GM18508 (cell line): ENCODE data around the gene IL7R.
"Not testable (repeated sequence)": the region's sequence is repeated elsewhere in the genome, so short reads cannot be mapped to it uniquely, and the experiment has no call there.

ENCODE experiments used
- ATAC-seq: cut with Tn5 transposase; IDR thresholded peaks from one replicate; pipeline ENCODE4 v1.9.1; 2021; ENCODE audit warnings: moderate number of reproducible peaks; ENCODE audit not compliant: insufficient read depth, unreplicated experiment

Gene IL7R

DNA sequence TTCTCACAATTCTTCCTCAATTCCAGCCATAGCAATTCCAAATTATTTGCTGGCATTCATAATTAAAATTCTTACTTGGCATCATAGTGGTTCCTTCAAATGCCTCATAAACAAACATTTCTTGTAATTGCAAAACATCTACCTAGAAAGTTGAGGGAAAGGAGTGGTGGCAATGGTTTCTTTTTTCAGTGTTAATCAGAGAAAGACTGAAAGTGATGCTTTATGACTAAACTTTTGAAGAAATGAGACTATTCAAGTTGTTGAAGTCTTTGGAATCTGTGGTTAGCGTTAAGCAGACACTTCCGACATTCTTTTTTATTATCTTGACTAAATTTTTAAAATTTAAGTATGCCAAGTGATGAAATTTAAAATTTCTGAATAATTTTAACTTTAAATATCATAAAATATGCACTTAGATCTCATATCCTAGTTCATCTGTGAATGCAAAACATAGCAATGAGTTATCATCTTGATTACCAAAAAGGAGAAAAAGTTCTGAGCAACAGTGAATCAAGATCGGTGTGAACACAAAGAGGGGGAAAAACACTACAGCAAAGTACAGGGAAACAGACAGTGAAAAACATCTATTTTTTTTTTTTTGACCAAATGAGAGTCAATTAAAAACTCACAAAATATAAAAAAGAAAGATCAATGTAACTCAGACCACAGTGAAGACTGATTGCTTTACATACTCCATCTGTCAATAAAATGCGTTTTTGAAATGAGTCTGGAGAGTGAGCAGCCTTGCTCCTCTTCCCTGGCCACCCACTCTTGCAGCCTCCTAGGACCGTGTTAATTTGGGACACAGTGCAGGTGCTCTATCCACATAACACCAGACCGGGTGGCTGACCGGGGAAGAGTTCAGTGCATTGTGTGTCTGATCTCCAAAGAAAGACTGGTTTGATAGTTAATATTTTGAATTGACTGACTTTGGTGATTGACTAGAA, 20.6 kb upstream of the IL7R start:
- no peak for ATAC-seq

DNA sequence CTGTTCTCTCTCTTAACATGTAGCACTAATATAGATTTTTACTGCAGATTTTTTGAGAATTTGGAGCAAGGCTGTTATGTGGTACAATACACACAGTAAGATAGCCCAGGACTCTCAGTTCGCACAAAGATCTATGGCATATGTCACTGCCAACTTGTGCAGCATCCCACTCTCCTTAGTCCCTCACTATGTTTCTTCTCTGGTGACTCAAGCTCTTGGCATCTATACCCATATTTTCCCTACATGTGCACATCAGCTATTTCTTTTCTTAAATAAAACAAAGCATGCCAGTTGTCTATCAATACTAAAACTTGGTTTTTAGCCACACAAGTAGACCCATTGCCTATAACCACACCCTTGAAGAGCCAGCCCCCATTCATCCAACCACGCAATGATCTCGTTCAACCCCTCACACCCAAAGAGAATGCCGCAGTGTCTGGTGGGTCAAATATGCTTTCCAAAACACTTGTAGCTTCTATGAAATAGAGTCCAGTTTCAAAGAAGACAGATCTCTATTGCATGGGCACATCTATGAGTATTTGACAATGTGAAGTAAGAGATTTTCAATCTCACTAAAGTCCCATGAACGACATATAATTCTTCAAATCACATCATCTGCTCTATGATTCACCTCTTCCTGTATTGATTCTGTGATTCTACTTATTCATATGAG, 18.2 kb upstream of the IL7R start:
- ATAC-seq: no peak

DNA sequence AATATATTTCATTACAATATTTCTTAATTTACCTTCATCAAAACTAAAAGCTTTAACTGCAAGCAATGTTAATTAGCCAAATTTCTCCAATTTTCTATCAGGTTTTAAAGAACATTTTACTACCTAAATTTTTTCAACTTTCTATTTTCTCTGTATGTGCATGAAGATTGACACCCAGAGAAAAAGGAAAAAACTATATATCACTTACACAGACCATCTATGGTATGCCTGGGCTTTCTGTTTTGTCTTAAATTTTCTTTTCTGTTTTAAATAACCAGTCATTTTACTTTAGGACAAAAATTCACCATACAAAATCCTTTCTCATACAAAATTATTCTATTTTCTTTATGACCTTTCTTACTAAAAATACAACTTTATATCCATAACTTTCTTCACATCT, 13.8 kb upstream of the IL7R start:
- no peak for ATAC-seq

DNA sequence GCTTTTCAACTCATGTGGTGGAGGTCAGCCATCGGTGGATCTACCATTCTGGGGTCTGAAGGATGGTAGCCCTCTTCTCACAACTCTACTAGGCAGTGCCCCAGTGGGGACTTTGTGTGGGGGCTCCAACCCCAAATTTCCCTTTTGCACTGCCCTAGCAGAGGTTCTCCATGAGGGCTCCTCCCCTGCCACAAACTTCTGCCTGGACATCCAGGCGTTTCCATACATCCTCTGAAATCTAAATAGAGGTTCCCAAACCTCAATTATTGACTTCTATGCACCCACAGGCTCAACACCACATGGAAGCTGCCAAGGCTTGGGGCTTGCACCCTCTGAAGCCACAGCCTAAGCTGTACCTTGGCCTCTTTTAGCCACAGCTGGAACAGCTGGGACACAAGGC, 11.2 kb upstream of the IL7R start:
- ATAC-seq: not testable (repeated sequence)

DNA sequence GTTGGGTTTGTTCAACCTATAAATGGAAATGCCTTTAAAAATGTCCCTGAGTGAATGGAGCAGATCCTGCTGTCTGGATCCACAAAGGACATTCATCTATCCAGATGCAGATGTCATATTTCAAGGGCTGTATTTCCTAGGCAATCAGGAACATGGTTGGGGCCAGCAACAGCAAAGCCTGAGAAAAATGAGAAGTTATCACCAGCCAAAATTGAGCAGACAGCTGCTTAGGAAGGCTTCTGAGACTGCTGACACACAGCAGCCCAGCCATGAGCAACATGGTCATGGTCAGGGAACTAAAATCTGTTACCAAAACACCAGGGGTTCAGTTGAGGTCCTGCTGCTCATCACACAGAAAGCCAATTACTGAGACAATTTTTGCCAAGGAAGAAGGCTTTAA, 9.2 kb upstream of the IL7R start:
- ATAC-seq: no peak

DNA sequence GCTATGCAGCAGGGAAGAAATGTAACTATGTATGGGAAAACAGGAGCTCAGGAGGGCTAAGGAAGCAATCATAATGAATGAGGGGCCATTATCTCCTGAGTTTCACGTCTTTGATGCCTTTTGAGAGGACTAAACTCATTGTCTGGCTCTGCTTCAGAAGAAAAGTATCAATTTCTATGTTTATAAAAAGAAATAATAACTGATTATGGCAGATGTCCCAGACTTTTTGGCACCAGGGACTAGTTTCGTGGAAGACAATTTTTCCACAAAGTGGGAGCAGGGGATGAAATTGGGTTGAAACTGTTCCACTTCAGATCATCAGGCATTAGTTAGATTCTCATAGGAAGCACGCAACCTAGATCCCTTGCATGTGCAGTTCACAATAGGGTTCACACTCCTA, 8.7 kb upstream of the IL7R start:
- ATAC-seq: no peak

GRCh38 chr5:35849860-35850259, 6.8 kb upstream of the IL7R start:
- ATAC-seq: no peak

DNA sequence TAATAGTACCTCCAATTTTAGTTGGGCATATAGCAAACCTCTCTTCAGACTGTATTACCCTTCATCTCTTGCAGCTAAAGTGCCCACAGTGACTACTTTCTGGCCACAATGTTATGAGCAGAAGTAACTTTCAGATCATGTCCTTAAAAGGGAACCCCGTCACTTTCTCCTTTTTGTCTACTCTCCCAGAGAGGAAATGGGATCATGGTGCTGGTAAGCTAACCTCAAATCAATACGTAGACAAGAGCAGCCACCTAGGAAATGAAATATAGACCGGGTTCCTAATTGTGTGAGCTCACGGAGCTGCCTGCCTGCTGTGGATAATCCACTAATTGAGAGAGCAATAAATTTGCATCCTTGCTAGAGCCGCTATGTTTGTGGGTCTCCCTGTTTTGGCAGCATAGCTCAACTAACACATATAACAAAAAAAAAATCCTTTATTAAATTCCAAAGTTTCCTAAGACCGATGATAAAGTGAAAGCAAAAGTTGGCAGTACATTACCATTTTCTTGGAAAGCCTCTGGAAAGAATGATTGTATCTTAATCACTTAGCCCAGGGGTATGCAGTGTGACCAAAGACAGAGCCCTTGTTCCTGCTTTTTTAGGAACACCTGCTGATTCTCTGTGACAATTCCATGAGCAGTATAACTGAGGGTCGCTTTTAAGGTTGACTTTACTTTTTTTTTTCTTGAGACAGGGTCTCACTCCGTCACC, 5.6 kb upstream of the IL7R start:
- no peak for ATAC-seq

GRCh38 chr5:35852084-35852734, 4.5 kb upstream of the IL7R start:
- ATAC-seq: no peak

- no peak for ATAC-seq
These were observed 3.9 kb upstream of the IL7R start for GRCh38 chr5:35852773-35853172.

DNA sequence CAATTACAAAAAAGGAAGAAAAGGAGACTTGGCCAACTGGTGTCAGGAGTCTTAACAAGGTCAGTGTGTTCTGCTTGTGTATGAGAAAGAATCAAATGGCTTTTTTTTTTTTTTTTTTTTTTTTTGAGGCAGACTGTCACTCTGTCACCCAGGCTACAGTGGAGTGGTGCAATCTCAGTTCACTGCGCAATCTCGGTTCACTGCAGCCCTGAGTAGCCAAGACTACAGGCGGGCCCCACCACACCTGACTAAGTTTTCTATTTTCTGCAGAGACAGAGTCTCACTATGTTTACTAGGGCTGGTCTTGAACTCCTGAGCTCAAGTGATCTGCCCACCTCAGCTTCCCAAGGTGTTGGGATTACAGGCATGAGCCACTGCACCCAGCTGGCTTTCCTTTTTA, 3.1 kb upstream of the IL7R start:
- no peak for ATAC-seq

DNA sequence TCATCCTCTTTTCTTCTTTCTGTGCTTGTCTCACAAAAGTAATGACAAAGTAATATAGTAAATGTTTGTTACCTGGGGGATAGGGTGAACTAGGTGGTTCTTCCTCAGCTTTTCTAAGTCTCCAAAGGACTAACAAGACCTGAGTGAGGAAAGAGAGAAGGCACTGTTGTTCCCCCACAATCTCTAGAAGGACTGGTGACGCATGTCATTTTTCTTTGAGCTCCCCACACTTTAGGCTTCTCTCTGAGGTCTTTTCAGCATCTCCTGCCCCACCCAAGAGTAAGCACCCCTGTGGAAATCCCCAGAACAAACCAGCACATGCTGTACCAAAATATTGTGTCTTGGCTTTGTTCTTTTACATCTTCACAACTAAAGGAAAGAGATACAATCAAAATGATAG, 2.4 kb upstream of the IL7R start:
- no peak for ATAC-seq

DNA sequence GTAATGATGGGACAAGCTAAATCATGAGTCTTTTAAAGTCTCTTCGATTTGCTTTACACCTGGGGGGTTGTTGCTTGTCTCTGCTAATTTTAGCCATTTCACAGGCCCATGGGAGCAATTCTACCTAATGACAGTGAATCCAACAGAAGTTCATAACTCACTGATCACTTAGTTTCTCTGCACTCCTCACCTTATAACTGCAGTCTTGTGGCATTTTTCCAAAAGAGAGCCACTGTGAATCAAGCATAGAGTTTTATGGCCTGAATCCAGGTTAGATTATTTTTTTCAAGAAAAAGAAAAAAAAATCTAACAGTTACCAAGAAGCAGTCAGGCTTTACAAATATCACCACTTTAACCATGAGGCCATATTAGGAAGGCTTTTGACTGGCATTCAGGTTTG, 1.5 kb upstream of the IL7R start:
- ATAC-seq: no peak

DNA sequence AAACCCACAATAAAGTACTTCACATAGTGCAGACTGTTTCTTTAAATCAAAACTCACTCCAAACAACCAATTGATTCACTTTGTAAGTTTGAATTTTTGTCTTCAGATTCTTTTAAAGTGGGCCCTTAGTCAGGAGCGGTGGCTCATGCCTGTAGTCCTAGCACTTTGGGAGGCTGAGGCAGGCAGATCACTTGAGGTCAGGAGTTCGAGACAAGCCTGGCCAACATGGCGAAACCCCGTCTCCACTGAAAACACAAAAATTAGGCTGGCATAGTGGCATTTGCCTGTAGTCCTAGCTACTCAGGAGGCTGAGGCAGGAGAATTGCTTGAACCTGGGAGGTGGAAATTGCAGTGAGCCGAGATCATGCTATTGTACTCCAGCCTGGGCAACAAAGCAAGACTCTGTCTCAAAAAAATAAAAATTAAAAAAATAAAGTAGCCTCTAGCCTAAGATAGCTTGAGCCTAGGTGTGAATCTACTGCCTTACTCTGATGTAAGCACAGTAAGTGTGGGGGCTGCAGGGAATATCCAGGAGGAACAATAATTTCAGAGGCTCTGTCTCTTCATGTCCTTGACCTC, 416 bp upstream of the IL7R start:
- not testable (repeated sequence) for ATAC-seq

- ATAC-seq: no peak
These were observed 1.0 kb downstream of the IL7R start for GRCh38 chr5:35857606-35858205.

DNA sequence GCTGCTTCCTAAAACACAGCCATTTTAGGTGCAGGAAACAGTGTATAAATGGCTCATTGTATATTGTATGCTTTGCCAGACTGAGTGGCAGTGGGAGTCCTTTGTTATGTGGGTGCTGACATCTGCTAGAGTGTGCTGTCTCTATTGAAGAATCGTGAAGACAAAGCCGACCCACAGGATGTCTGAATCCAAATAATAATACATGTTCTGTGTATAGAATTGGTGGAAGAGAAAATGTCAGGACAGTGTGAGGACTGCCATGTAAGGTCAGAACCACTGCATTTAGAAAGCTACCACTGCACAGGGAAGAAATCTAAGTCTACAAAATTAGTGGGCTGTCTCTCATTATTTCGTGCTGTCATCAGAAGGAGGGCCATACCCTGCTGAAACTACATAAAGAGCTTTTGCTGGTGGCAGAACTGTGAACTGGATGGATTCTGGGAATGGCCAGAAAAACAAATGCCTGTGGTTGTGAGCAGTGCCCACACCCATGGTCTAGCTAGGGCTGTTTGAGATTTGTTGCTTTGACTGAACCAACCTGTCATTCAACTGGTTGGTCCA, 2.5 kb downstream of the IL7R start:
- ATAC-seq: no peak

DNA sequence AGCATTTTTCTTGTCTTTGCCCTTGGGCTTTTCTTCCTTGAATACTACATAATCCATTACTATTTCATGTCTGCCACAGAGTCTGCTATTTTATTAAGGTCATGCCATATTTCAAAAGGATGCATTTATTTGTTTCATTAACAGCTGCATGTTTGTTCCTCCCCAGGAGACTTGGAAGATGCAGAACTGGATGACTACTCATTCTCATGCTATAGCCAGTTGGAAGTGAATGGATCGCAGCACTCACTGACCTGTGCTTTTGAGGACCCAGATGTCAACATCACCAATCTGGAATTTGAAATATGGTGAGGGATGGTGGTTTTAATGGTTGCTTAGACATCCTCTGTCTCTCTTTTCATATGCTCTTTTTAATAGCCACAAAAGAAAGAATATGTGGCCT, 4.0 kb downstream of the IL7R start:
- no peak for ATAC-seq

- ATAC-seq: no peak
These were observed 5.0 kb downstream of the IL7R start for GRCh38 chr5:35861718-35862117.

GRCh38 chr5:35862126-35862525, 5.4 kb downstream of the IL7R start:
- ATAC-seq: no peak

DNA sequence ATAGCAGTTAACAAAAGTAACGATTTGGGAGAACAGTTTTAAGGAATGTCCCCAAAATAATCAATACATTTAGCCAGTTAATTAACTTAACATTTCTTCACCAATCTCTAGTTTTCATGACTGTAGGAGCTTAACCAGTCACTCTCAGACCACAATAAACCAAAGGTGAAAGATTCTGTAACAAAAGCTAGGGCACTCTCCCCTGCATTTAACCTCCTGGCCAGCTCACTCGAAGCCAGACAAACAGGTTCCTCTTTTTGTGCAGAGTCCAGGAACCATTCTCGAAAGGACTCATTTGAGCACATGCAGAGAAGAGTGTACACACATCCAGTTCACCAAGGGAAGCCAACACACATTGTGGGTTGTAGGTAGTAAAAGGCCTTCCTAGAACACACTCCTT, 6.5 kb downstream of the IL7R start:
- ATAC-seq: no peak
